ENCODE measurements around the gene MGRN1. TPM values are rescaled to one million over a fixed set of nuclear protein-coding genes. Genes with fewer than 3 reads are reported as not detected.

The MGRN1 gene
- total RNA-seq, 1 experiment from 2014 or later: 54.6 TPM

- no peaks in the 10 kb centered on the region for H3K27me3 ChIP-seq (replicated peaks; ENCODE audit: insufficient read depth, low read depth, low read length, poor library complexity)
- no peaks in the 10 kb centered on the region for H3K9me3 ChIP-seq (ENCODE audit: low read depth, low read length, poor library complexity, severe bottlenecking)
- H3K36me3 ChIP-seq (ENCODE audit: insufficient read depth, low read length, poor library complexity, severe bottlenecking): no peaks in the 10 kb centered on the region
- ChIA-PET POLR2A (ENCODE audit: low non-redundant PET) (no interaction called here), CTCF (interaction anchor here (0.5 kb wide), 1 partner anchor 131 kb away, joined by 3 read pairs; the partner anchor contains the start of gene C16orf96)
- no peak for DNase-seq (ENCODE audit: low spot score)
- TF ChIP-seq CTCF (conservative IDR thresholded peaks at IDR 0.05; ENCODE audit: low read depth, low read length): no peak
- TF ChIP-seq EZH2 (IDR thresholded peaks at IDR 0.05; ENCODE audit: borderline replicate concordance, low read depth, low read length, poor library complexity, severe bottlenecking): no peak
- no TSS peak for BruUV-seq (replicated peaks)
- no peaks in the 10 kb centered on the region for H3K4me1 ChIP-seq (ENCODE audit: insufficient read depth, low read length, poor library complexity, severe bottlenecking)
- no peak overlapping the region for H3K27ac ChIP-seq (ENCODE audit: low read depth, low read length, poor library complexity, severe bottlenecking)
- intact Hi-C loops (cut with micrococcal nuclease; ENCODE audit: unreplicated experiment): no loop called here
- no peak overlapping the region for H3K4me3 ChIP-seq (ENCODE audit: low read depth, low read length, poor library complexity, severe bottlenecking)
Observed at GRCh38 chr16:4687416-4687815, 62.8 kb downstream of the MGRN1 start.

GRCh38 chr16:4687946-4688673, 63.5 kb downstream of the MGRN1 start:
- Histone ChIP-seq H3K4me1 (ENCODE audit: insufficient read depth, low read length, poor library complexity, severe bottlenecking) (peaks cover 4% of the 10 kb centered on the region), H3K4me3 (ENCODE audit: low read depth, low read length, poor library complexity, severe bottlenecking) (no peak overlapping the region), H3K27me3 (replicated peaks; ENCODE audit: insufficient read depth, low read depth, low read length, poor library complexity) (no peaks in the 10 kb centered on the region), H3K27ac (ENCODE audit: low read depth, low read length, poor library complexity, severe bottlenecking) (no peak overlapping the region), H3K36me3 (ENCODE audit: insufficient read depth, low read length, poor library complexity, severe bottlenecking) (no peaks in the 10 kb centered on the region), H3K9me3 (ENCODE audit: low read depth, low read length, poor library complexity, severe bottlenecking) (no peaks in the 10 kb centered on the region)
- ChIA-PET CTCF (interaction anchor here (0.5 kb wide), 1 partner anchor 132 kb away, joined by 3 read pairs; the partner anchor contains the start of gene C16orf96), POLR2A (ENCODE audit: low non-redundant PET) (no interaction called here)
- DNase-seq (ENCODE audit: low spot score): no peak
- intact Hi-C loops (cut with micrococcal nuclease; ENCODE audit: unreplicated experiment): no loop called here
- no TSS peak for BruUV-seq (replicated peaks)
- TF ChIP-seq CTCF (conservative IDR thresholded peaks at IDR 0.05; ENCODE audit: low read depth, low read length) (no peak), EZH2 (IDR thresholded peaks at IDR 0.05; ENCODE audit: borderline replicate concordance, low read depth, low read length, poor library complexity, severe bottlenecking) (no peak)

GRCh38 chr16:4688674-4689045, 64.0 kb downstream of the MGRN1 start:
- ChIA-PET CTCF (no interaction called here), POLR2A (ENCODE audit: low non-redundant PET) (no interaction called here)
- no peak for DNase-seq (ENCODE audit: low spot score)
- no peaks in the 10 kb centered on the region for H3K36me3 ChIP-seq (ENCODE audit: insufficient read depth, low read length, poor library complexity, severe bottlenecking)
- intact Hi-C loops (cut with micrococcal nuclease; ENCODE audit: unreplicated experiment): no loop called here
- no peak overlapping the region for H3K27ac ChIP-seq (ENCODE audit: low read depth, low read length, poor library complexity, severe bottlenecking)
- no peaks in the 10 kb centered on the region for H3K27me3 ChIP-seq (replicated peaks; ENCODE audit: insufficient read depth, low read depth, low read length, poor library complexity)
- no peaks in the 10 kb centered on the region for H3K9me3 ChIP-seq (ENCODE audit: low read depth, low read length, poor library complexity, severe bottlenecking)
- H3K4me3 ChIP-seq (ENCODE audit: low read depth, low read length, poor library complexity, severe bottlenecking): no peak overlapping the region
- BruUV-seq (replicated peaks): no TSS peak
- H3K4me1 ChIP-seq (ENCODE audit: insufficient read depth, low read length, poor library complexity, severe bottlenecking): peaks cover 4% of the 10 kb centered on the region
- no peak for TF ChIP-seq EZH2 (IDR thresholded peaks at IDR 0.05; ENCODE audit: borderline replicate concordance, low read depth, low read length, poor library complexity, severe bottlenecking)
- TF ChIP-seq CTCF (conservative IDR thresholded peaks at IDR 0.05; ENCODE audit: low read depth, low read length): no peak
